GM19193 (cell line): ENCODE data around the gene IGF1.

ENCODE experiments used
- POLR2A ChIP-seq: IDR thresholded peaks from 4 replicates; pipeline ENCODE4 v1.6.1; 2011; ENCODE audit not compliant: insufficient read depth, insufficient read length; ENCODE audit errors: extremely low read depth

Gene IGF1

GRCh38 chr12:102507301-102507700 lies 26.9 kb upstream of the IGF1 start:
- TF ChIP-seq POLR2A: no peak

- no peak for TF ChIP-seq POLR2A
These were observed 24.5 kb upstream of the IGF1 start for GRCh38 chr12:102504871-102505270.

GRCh38 chr12:102504280-102504679 lies 23.9 kb upstream of the IGF1 start:
- TF ChIP-seq POLR2A: no peak

GRCh38 chr12:102503831-102504230 lies 23.5 kb upstream of the IGF1 start:
- no peak for TF ChIP-seq POLR2A

- TF ChIP-seq POLR2A: no peak
These were observed 22.8 kb upstream of the IGF1 start for GRCh38 chr12:102503056-102503681.

- no peak for TF ChIP-seq POLR2A
These were observed 21.4 kb upstream of the IGF1 start for GRCh38 chr12:102501773-102502172.

- no peak for TF ChIP-seq POLR2A
These were observed 18.1 kb upstream of the IGF1 start for GRCh38 chr12:102498471-102498870.

GRCh38 chr12:102497743-102498142 lies 17.4 kb upstream of the IGF1 start:
- no peak for TF ChIP-seq POLR2A

GRCh38 chr12:102496591-102496990 lies 16.2 kb upstream of the IGF1 start:
- no peak for TF ChIP-seq POLR2A

- TF ChIP-seq POLR2A: no peak
These were observed 6.9 kb upstream of the IGF1 start for GRCh38 chr12:102487226-102487625.

GRCh38 chr12:102486153-102486552 lies 5.8 kb upstream of the IGF1 start:
- TF ChIP-seq POLR2A: no peak

- peak; percentile 41 for TF ChIP-seq POLR2A
These were observed 4.1 kb upstream of the IGF1 start for GRCh38 chr12:102484428-102484958.

- TF ChIP-seq POLR2A: no peak
These were observed 3.7 kb upstream of the IGF1 start for GRCh38 chr12:102484017-102484416.

GRCh38 chr12:102483466-102483865 lies 3.1 kb upstream of the IGF1 start:
- TF ChIP-seq POLR2A: peak; percentile 55

- TF ChIP-seq POLR2A: no peak
These were observed 1.5 kb upstream of the IGF1 start for GRCh38 chr12:102481705-102482425.

GRCh38 chr12:102479939-102480338 lies 424 bp downstream of the IGF1 start:
- no peak for TF ChIP-seq POLR2A
